ENCODE results near the gene SLC30A9.

The SLC30A9 gene

DNA sequence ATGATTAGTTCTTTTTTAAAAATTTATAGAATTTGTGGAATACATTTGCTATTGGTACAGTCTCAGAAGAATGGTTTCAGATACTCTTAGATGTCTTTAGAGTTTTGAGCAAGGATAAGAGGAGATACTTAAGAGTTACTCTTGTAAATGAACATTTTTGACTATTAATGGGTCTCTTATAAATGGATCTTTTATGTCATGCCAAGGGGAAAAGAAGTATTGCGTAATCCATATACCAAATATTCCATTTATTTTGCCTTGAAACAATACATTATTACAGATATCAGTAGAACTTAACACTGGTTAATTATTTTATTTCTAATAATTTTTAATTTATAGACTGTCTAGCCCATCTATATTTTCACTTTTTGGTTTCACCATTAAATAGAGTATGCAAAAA, 25.9 kb upstream of the SLC30A9 start:
- TF ChIP-seq, protein P1, sequence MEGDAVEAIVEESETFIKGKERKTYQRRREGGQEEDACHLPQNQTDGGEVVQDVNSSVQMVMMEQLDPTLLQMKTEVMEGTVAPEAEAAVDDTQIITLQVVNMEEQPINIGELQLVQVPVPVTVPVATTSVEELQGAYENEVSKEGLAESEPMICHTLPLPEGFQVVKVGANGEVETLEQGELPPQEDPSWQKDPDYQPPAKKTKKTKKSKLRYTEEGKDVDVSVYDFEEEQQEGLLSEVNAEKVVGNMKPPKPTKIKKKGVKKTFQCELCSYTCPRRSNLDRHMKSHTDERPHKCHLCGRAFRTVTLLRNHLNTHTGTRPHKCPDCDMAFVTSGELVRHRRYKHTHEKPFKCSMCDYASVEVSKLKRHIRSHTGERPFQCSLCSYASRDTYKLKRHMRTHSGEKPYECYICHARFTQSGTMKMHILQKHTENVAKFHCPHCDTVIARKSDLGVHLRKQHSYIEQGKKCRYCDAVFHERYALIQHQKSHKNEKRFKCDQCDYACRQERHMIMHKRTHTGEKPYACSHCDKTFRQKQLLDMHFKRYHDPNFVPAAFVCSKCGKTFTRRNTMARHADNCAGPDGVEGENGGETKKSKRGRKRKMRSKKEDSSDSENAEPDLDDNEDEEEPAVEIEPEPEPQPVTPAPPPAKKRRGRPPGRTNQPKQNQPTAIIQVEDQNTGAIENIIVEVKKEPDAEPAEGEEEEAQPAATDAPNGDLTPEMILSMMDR (IDR thresholded peaks at IDR 0.05; ENCODE audit: low read depth, low read length), result no peak
- DNase-seq (ENCODE audit: extremely low read depth, low read depth), result no peak

DNA sequence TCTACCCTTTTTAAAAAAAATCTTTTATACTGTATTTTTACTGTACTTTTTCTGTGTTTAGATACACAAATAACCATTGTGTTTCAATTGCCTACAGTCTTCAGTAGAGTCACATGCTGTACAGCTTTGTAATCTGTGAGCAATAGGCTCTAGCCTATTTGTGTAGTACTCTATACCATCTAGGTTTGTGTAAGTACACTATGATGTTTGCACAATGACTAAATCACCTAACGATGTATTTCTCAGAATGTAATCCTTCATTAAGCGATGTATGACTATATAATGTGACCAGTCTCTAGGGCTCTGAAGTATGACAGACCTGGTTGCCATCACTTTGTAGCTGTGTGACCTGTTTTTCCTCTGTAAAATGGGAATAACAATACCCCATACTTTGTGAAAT, 22.9 kb upstream of the SLC30A9 start:
- no peak for DNase-seq (ENCODE audit: extremely low read depth, low read depth)
- TF ChIP-seq, protein P1 (IDR thresholded peaks at IDR 0.05; ENCODE audit: low read depth, low read length), result no peak

DNA sequence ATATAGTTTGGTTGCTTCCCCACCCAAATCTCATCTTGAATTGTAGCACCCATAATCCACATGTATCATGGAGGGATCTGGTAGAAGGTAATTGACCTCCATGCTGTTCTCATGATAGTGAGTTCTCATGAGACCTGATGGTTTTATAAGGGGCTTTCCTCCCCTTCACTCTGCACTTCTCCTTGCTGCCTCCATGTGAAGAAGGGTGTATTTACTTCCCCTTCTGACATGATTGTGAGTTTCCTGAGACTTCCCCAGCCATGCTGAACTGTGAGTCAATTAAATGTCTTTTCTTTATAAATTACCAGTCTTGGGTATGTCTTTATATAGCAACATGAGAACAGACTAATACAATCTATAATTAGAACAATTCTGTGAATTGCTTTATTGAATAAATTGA, 20.7 kb upstream of the SLC30A9 start:
- TF ChIP-seq, protein P1 (IDR thresholded peaks at IDR 0.05; ENCODE audit: low read depth, low read length), result no peak
- no peak for DNase-seq (ENCODE audit: extremely low read depth, low read depth)

DNA sequence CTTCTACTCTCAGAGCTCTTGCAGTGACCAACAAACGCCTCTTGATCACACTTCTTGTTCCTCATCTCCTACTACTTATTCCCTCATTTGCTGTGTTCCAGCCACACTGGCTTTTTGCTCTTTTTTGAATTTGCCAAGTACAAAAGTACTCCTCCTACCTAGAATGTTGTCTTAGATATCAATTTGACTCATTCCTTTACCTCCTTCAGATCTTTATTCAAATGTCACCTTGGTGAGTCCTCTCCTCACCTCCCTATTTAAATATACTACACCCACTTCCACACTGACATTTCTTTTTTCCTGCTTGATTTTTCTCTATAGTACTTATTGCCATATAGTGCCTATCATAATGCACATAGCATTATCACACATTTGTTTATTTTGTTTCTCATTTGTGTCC, 15.0 kb upstream of the SLC30A9 start:
- TF ChIP-seq, protein P1 (IDR thresholded peaks at IDR 0.05; ENCODE audit: low read depth, low read length), result no peak
- no peak for DNase-seq (ENCODE audit: extremely low read depth, low read depth)

DNA sequence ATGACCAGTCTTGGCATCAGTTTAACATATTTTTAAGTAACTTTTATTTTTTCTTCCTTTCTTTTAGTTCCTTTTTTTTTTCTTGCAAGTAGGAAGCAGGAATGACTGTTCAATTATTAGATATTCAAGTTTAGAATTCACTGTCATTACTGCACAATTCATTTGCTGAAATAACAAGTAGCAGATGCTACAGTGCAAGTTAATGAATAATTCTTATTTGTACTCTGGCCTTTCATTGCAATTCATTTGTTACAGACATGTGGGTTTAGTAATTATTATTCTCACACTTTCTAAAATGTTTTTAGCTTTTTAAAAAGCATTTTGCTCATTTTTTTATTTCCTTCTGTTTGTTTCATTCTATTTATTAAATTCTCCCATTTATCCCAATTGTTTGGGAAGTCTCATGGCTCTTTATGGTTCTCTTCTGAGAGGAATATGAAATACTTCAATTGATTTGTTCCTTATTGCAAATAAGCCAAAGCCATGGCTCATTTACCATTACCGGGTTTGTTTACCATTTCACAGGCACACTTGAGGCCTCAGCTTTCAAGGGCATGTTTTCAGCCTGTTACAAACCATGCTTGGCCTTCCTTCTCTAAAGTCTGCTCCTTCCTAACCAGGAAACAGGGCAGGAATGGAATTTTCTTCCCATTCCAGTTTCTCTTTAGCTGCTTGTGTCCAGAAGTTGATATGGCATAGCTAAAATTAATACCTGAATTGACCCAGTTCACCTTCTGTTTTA, 13.4 kb upstream of the SLC30A9 start:
- TF ChIP-seq, protein P1 (IDR thresholded peaks at IDR 0.05; ENCODE audit: low read depth, low read length), result no peak
- DNase-seq (ENCODE audit: extremely low read depth, low read depth), result no peak

DNA sequence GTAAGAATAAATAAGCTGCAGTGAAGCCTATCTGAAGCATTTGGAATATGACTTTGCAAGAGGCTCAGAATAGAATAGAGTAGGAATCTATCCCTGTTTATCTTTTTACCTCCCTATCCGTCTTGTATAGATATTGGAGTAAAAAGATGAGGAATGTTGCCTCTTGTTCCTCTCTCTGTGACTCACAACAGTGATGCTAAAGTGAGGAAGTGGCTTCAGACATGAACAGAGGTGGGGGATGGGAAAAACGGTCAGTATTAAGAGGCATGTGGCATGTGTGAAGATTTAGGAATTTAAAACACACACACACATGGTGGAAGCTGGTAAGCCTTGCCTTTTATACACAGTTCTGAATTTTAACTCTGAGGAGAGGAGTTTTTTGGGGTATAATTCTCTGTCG, 12.6 kb upstream of the SLC30A9 start:
- no peak for DNase-seq (ENCODE audit: extremely low read depth, low read depth)
- TF ChIP-seq, protein P1 (IDR thresholded peaks at IDR 0.05; ENCODE audit: low read depth, low read length), result no peak

DNA sequence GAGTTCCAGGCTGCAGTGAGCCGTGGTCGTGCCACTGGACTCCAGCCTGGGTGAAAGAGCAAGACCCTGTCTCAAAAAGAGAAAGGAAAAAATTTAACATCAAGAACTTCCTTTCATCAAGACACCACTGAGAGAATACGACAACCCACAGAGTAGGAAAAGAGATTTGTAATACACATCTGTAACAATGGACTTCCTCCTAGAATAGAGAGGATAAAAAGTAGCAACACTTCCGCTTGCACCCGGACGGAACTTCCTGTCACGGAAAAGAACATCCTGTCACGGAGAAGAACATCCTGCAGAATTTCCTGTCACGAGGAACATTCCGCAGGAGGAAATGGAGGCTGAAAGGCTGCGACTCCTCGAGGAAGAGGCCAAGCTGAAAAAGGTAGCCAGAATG, 8.9 kb upstream of the SLC30A9 start, which contains the start of gene DCAF4L1:
Gene DCAF4L1, plus strand, starts transcription at position 301 of the 400 bp plus-strand sequence. Its CDS starts 37 bp downstream, at position 338.
- TF ChIP-seq, protein P1 (IDR thresholded peaks at IDR 0.05; ENCODE audit: low read depth, low read length), result no peak
- no peak for DNase-seq (ENCODE audit: extremely low read depth, low read depth)
